Smooth muscle cell of the pulmonary artery (primary cell): Measurements from ENCODE around the gene PRPF39. TPM values are rescaled to one million over a fixed set of nuclear protein-coding genes. Genes with fewer than 3 reads are reported as not detected.

Source experiments
- total RNA-seq: library from RNA; depleted of rRNA; stranded (reverse); fragments of >200 nt; gene quantifications from 2 replicates; pipeline ENCODE4 v1.2.3, GENCODE V29; 2014

The PRPF39 gene, protein sequence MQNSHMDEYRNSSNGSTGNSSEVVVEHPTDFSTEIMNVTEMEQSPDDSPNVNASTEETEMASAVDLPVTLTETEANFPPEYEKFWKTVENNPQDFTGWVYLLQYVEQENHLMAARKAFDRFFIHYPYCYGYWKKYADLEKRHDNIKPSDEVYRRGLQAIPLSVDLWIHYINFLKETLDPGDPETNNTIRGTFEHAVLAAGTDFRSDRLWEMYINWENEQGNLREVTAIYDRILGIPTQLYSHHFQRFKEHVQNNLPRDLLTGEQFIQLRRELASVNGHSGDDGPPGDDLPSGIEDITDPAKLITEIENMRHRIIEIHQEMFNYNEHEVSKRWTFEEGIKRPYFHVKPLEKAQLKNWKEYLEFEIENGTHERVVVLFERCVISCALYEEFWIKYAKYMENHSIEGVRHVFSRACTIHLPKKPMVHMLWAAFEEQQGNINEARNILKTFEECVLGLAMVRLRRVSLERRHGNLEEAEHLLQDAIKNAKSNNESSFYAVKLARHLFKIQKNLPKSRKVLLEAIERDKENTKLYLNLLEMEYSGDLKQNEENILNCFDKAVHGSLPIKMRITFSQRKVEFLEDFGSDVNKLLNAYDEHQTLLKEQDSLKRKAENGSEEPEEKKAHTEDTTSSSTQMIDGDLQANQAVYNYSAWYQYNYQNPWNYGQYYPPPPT
- total RNA-seq, result 24.8 and 30.4 TPM in 2 replicates

GRCh38 chr14:45083976-45084722 lies at the start of gene PRPF39:
TSS of gene PRPF39 (plus strand) at chr14:45084116. CDS start at chr14:45095240, 11,124 bp downstream.

GRCh38 chr14:45134051-45134958 lies 50.4 kb downstream of the PRPF39 start, which contains the start of gene FKBP3:
TSS of gene FKBP3 (minus strand) at chr14:45134481. CDS start at chr14:45134456, 25 bp downstream.

DNA sequence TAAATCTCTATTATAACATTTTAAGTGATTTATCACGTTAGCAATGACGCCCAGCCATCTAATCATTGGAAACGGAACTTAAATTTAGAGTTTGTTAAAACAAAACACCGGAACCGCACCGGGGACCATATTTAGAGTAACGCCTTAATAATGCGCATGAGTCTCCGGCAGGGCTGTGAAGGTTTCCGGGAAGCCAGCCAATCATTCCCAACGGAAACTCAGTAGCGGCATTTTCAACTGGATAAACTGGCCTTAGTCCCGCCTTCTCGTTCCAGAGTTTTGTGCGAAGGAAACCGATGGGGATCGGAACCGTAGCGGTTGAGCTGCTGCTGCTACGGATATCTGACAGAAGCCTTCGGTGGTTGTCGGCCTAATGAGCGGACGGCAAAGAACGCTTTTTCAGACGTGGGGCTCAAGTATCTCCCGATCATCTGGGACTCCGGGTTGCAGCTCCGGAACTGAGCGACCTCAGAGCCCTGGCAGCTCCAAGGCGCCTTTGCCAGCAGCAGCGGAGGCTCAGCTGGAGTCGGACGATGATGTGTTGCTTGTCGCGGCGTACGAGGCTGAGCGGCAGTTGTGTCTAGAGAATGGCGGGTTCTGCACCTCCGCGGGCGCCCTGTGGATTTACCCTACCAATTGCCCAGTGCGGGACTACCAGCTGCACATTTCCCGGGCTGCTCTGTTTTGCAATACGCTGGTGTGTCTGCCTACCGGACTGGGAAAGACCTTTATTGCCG lies 51.9 kb downstream of the PRPF39 start, which contains the start of gene FANCM:
FANCM (plus strand) TSS at position 272 of the 737 bp plus-strand sequence; CDS start at position 374, 102 bp downstream.

Other genes with a start within 250 kb of the PRPF39 start
- gene KLHL28, start 122.2 kb upstream of the PRPF39 start, total RNA-seq, result 11.8 and 13.9 TPM in 2 replicates
- gene TOGARAM1, start 121.9 kb upstream of the PRPF39 start, total RNA-seq, result 17.6 and 23.7 TPM in 2 replicates
- 13.2 and 17.3 TPM in 2 replicates for gene FKBP3, start 50.4 kb downstream of the PRPF39 start, total RNA-seq
- gene FANCM, start 51.8 kb downstream of the PRPF39 start, total RNA-seq, result 4.2 and 4.8 TPM in 2 replicates
- 10.8 and 18.7 TPM in 2 replicates for gene MIS18BP1, start 169.1 kb downstream of the PRPF39 start, total RNA-seq